Fibroblast of pulmonary artery (primary cell): ENCODE measurements around the gene CERK.

Source experiments
- DNase-seq: peaks from one replicate; pipeline ENCODE4 v3.0.0-alpha.2; 2010; ENCODE audit warnings: low read depth
- H3K4me3 ChIP-seq: replicated peaks from 2 replicates; pipeline ENCODE4 v1.5.1; 2011; ENCODE audit warnings: low read depth, mild to moderate bottlenecking, control low read depth, low read length, moderate library complexity
- TF ChIP-seq, protein P1 (sequence below): IDR thresholded peaks from 2 replicates; pipeline ENCODE4 v1.5.1; 2011; ENCODE audit warnings: mild to moderate bottlenecking, control low read depth, low read length, inconsistent platforms; ENCODE audit errors: missing control alignments

CERK gene

GRCh38 chr22:46674367-46674781 lies 63.7 kb downstream of the CERK start:
- TF ChIP-seq, protein P1, sequence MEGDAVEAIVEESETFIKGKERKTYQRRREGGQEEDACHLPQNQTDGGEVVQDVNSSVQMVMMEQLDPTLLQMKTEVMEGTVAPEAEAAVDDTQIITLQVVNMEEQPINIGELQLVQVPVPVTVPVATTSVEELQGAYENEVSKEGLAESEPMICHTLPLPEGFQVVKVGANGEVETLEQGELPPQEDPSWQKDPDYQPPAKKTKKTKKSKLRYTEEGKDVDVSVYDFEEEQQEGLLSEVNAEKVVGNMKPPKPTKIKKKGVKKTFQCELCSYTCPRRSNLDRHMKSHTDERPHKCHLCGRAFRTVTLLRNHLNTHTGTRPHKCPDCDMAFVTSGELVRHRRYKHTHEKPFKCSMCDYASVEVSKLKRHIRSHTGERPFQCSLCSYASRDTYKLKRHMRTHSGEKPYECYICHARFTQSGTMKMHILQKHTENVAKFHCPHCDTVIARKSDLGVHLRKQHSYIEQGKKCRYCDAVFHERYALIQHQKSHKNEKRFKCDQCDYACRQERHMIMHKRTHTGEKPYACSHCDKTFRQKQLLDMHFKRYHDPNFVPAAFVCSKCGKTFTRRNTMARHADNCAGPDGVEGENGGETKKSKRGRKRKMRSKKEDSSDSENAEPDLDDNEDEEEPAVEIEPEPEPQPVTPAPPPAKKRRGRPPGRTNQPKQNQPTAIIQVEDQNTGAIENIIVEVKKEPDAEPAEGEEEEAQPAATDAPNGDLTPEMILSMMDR = no peak
- no peak overlapping the region for H3K4me3 ChIP-seq
- no peak for DNase-seq

DNA sequence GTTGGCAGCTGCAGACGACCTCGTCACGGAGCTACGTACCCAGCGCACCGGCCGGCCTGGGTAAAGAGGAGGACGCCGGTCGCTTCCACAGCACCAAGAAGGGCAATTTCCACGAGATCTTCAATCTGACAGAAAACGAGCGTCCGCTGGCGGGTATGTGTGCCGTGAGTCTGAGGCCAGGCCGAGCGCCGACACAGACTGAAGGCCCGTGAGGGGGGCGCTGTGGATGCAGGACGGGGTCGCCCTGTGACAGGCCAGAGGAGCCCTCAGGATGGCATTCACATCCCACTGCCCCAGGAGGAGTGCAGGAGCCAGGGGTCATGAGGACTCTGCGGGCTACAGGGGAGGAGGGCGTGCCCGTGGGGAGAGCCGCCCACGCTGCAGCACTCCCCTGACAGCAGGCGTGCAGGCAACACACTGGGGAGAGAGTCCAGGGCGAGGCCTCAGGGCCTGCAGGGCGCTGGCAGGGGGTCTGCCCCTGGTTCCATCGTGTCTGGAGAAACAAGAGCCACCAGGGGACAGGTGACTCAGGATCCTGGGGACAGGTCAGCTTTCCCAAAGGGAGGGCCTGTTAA lies 64.3 kb downstream of the CERK start:
- no peak for DNase-seq
- TF ChIP-seq, protein P1 = no peak
- H3K4me3 ChIP-seq = no peak overlapping the region

GRCh38 chr22:46673205-46673604 lies 64.8 kb downstream of the CERK start:
- no peak overlapping the region for H3K4me3 ChIP-seq
- no peak for DNase-seq
- TF ChIP-seq, protein P1 = no peak

- TF ChIP-seq, protein P1 = no peak
- no peak for DNase-seq
- no peak overlapping the region for H3K4me3 ChIP-seq
These were observed 65.3 kb downstream of the CERK start for GRCh38 chr22:46672731-46673130.

- TF ChIP-seq, protein P1 = no peak
- DNase-seq = no peak
- H3K4me3 ChIP-seq = no peak overlapping the region
These were observed 66.1 kb downstream of the CERK start for GRCh38 chr22:46671824-46672432.

DNA sequence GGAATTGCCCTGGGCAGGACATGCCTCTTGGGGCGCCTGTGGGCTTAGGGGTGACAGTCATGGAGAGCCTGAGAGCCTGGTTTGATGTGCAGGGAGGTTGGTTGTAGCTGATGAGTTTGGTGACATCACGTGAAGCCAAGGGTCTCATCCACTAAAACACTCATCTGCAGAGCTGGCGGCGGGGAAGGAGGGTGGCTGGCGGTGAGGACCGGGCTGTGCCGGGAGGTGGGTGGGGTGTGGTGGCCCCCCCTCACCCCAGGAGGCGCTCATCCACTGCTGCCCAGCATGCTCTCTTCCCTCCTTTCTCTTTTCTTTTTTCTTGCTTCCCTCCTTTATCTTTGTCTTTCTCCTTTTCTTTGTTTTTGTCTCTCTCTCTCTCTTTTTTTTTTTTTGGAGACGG lies 68.9 kb downstream of the CERK start:
- TF ChIP-seq, protein P1 = no peak
- DNase-seq = no peak
- H3K4me3 ChIP-seq = no peak overlapping the region

DNA sequence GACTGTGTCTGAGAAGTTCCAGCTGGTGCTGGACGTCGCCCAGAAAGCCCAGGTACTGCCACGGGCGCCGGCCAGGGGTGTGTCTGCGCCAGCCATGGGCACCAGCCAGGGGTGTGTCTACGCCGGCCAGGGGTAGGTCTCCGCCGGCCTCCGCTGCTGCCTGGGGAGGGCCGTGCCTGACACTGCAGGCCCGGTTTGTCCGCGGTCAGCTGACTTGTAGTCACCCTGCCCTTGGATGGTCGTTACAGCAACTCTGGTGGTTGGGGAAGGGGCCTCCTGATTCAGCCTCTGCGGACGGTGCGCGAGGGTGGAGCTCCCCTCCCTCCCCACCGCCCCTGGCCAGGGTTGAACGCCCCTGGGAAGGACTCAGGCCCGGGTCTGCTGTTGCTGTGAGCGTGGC lies 69.9 kb downstream of the CERK start:
- H3K4me3 ChIP-seq = no peak overlapping the region
- TF ChIP-seq, protein P1 = no peak
- no peak for DNase-seq
